Parathyroid adenoma (tissue), 2 donors: Measurements from ENCODE around the gene TCP11.
A peak's percentile ranks its signal among the peaks of the same experiment; 100 is the strongest.

Experiments used
- H2AFZ ChIP-seq: fragments of 300-600 bp; sonication (generic); one replicate; pipeline ENCODE4 v1.7.0; 2017; ENCODE audit warnings: antibody characterized with exemption, mild to moderate bottlenecking
- H3K27ac ChIP-seq: fragments of 300-600 bp; sonication (generic); one replicate; pipeline ENCODE4 v1.7.0; 2017
- H3K27me3 ChIP-seq: fragments of 300-600 bp; sonication (generic); one replicate; pipeline ENCODE4 v1.7.0; 2017; ENCODE audit warnings: low read length; ENCODE audit not compliant: control insufficient read depth, insufficient read depth
- H3K36me3 ChIP-seq: fragments of 300-600 bp; sonication (generic); one replicate; pipeline ENCODE4 v1.7.0; 2017; ENCODE audit warnings: low read length; ENCODE audit not compliant: control insufficient read depth, insufficient read depth
- H3K4me1 ChIP-seq: fragments of 300-600 bp; sonication (generic); one replicate; pipeline ENCODE4 v1.7.0; 2017; ENCODE audit warnings: control low read depth
- H3K4me2 ChIP-seq: fragments of 300-600 bp; sonication (generic); one replicate; pipeline ENCODE4 v1.7.0; 2017; ENCODE audit warnings: low read length
- H3K4me3 ChIP-seq: fragments of 300-600 bp; sonication (generic); one replicate; pipeline ENCODE4 v1.7.0; 2017; ENCODE audit warnings: low read depth, low read length
- H3K79me2 ChIP-seq: fragments of 300-600 bp; sonication (generic); one replicate; pipeline ENCODE4 v1.7.0; 2017; ENCODE audit warnings: control low read depth
- H3K9ac ChIP-seq: fragments of 300-600 bp; sonication (generic); one replicate; pipeline ENCODE4 v1.7.0; 2017; ENCODE audit warnings: mild to moderate bottlenecking
- H3K9me3 ChIP-seq: fragments of 300-600 bp; sonication (generic); one replicate; pipeline ENCODE4 v1.7.0; 2017; ENCODE audit warnings: low read length; ENCODE audit not compliant: control insufficient read depth
- TF ChIP-seq, protein P1 (sequence below): fragments of 300-600 bp; sonication (generic); IDR thresholded peaks from one replicate; pipeline ENCODE4 v1.7.0; 2017; ENCODE audit warnings: antibody characterized with exemption, mild to moderate bottlenecking
- donor health status: primary hyperparathyroidism.

The TCP11 gene

GRCh38 chr6:35181308-35181932 lies 40.3 kb upstream of the TCP11 start:
- H3K27ac ChIP-seq = no peak overlapping the region
- peaks cover 4% of the 10 kb centered on the region for H3K4me1 ChIP-seq
- no peak overlapping the region for H3K4me2 ChIP-seq
- H2AFZ ChIP-seq = peak overlapping the region; percentile 9
- H3K79me2 ChIP-seq = no peaks in the 10 kb centered on the region
- H3K36me3 ChIP-seq = no peaks in the 10 kb centered on the region
- no peaks in the 10 kb centered on the region for H3K9me3 ChIP-seq
- H3K27me3 ChIP-seq = no peaks in the 10 kb centered on the region
- no peak overlapping the region for H3K4me3 ChIP-seq
- TF ChIP-seq, protein P1, sequence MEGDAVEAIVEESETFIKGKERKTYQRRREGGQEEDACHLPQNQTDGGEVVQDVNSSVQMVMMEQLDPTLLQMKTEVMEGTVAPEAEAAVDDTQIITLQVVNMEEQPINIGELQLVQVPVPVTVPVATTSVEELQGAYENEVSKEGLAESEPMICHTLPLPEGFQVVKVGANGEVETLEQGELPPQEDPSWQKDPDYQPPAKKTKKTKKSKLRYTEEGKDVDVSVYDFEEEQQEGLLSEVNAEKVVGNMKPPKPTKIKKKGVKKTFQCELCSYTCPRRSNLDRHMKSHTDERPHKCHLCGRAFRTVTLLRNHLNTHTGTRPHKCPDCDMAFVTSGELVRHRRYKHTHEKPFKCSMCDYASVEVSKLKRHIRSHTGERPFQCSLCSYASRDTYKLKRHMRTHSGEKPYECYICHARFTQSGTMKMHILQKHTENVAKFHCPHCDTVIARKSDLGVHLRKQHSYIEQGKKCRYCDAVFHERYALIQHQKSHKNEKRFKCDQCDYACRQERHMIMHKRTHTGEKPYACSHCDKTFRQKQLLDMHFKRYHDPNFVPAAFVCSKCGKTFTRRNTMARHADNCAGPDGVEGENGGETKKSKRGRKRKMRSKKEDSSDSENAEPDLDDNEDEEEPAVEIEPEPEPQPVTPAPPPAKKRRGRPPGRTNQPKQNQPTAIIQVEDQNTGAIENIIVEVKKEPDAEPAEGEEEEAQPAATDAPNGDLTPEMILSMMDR = no peak
- H3K9ac ChIP-seq = no peak overlapping the region

- no peak overlapping the region for H3K9ac ChIP-seq
- H3K27ac ChIP-seq = no peak overlapping the region
- no peak overlapping the region for H2AFZ ChIP-seq
- H3K4me1 ChIP-seq = peaks cover 4% of the 10 kb centered on the region
- H3K27me3 ChIP-seq = no peaks in the 10 kb centered on the region
- H3K4me3 ChIP-seq = no peak overlapping the region
- H3K4me2 ChIP-seq = no peak overlapping the region
- H3K9me3 ChIP-seq = no peaks in the 10 kb centered on the region
- no peaks in the 10 kb centered on the region for H3K79me2 ChIP-seq
- TF ChIP-seq, protein P1 = no peak
- no peaks in the 10 kb centered on the region for H3K36me3 ChIP-seq
Observed at GRCh38 chr6:35179901-35180535, 38.9 kb upstream of the TCP11 start.

- Histone ChIP-seq H3K79me2 (no peaks in the 10 kb centered on the region), H3K9me3 (no peaks in the 10 kb centered on the region), H3K27ac (no peak overlapping the region)
Observed at GRCh38 chr6:35178932-35179832, 38.0 kb upstream of the TCP11 start.

DNA sequence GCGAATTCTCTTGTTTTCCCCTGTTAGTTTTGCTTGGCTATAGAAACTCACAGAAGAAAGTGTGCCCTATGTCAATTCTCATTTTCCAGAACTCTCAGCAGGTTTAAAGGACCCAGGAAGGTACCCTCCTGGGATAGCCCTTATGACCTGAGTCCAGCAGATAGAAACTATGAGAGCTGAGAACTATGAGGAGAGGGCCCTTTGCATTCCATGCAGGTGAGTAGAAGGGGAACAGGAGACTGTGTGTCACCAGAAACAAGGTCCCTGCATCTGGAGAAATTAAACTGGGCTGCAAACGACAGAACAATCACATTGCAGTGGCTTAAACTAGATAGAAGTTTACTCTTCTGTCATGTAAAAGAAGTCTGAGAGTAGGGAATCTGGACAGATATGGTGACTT lies 36.9 kb upstream of the TCP11 start:
- H3K27ac ChIP-seq = no peak overlapping the region
- H3K9ac ChIP-seq = no peak overlapping the region
- peaks cover 4% of the 10 kb centered on the region for H3K4me1 ChIP-seq
- no peak overlapping the region for H3K4me3 ChIP-seq
- no peaks in the 10 kb centered on the region for H3K79me2 ChIP-seq
- H3K4me2 ChIP-seq = no peak overlapping the region
- no peaks in the 10 kb centered on the region for H3K9me3 ChIP-seq
- no peaks in the 10 kb centered on the region for H3K27me3 ChIP-seq
- TF ChIP-seq, protein P1 = no peak
- no peaks in the 10 kb centered on the region for H3K36me3 ChIP-seq
- H2AFZ ChIP-seq = no peak overlapping the region

More at GRCh38 chr6:35178932-35179832, 38.0 kb upstream of the TCP11 start:
- TF ChIP-seq, protein P1 = no peak
- Histone ChIP-seq H3K27me3 (no peaks in the 10 kb centered on the region), H3K4me3 (no peak overlapping the region), H3K4me2 (no peak overlapping the region), H3K4me1 (peaks cover 4% of the 10 kb centered on the region), H3K36me3 (no peaks in the 10 kb centered on the region), H2AFZ (no peak overlapping the region), H3K9ac (no peak overlapping the region)
